ENCODE results near the gene NPTX1.

NPTX1 gene

GRCh38 chr17:80499961-80500665 is 23.7 kb upstream of the NPTX1 start:
- Histone ChIP-seq H3K4me1 (ENCODE audit: control insufficient read depth, insufficient read depth, low read length) (no peaks in the 10 kb centered on the region), H3K9ac (ENCODE audit: low read length) (no peak overlapping the region), H3K9me3 (ENCODE audit: control insufficient read depth, low read length) (no peaks in the 10 kb centered on the region), H3K4me3 (ENCODE audit: low read length) (no peak overlapping the region), H3K36me3 (ENCODE audit: control insufficient read depth, insufficient read depth, low read length) (no peaks in the 10 kb centered on the region), H3K27me3 (ENCODE audit: control insufficient read depth, insufficient read depth, low read length) (peaks cover 27% of the 10 kb centered on the region)

DNA sequence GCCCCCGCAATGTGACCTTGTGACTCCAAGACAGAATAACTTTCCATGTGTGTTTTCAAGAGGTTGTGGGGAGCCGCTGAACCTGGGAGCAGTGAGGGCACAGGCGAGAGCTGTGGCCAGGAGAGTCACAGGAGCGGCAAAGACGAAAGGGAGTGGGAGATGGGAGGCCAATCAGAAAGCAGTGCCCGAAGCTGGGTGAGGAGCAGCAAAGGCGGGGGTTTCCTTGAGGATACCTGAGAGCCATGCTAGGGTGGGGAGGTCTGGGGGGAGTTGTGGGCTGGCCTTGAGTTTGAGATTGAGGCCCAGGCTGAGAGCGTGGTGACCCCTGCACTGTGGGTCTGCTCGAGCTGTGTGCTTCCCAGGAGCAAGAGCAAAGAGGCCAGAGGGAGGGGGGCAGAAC is 23.2 kb upstream of the NPTX1 start:
- Histone ChIP-seq H3K36me3 (ENCODE audit: control insufficient read depth, insufficient read depth, low read length) (no peaks in the 10 kb centered on the region), H3K4me3 (ENCODE audit: low read length) (no peak overlapping the region), H3K9me3 (ENCODE audit: control insufficient read depth, low read length) (no peaks in the 10 kb centered on the region), H3K27me3 (ENCODE audit: control insufficient read depth, insufficient read depth, low read length) (peaks cover 29% of the 10 kb centered on the region), H3K9ac (ENCODE audit: low read length) (no peak overlapping the region), H3K4me1 (ENCODE audit: control insufficient read depth, insufficient read depth, low read length) (no peaks in the 10 kb centered on the region)

- H3K4me3 ChIP-seq (ENCODE audit: low read length): no peak overlapping the region
- H3K27me3 ChIP-seq (ENCODE audit: control insufficient read depth, insufficient read depth, low read length): peaks cover 34% of the 10 kb centered on the region
- H3K9ac ChIP-seq (ENCODE audit: low read length): no peak overlapping the region
- H3K9me3 ChIP-seq (ENCODE audit: control insufficient read depth, low read length): no peaks in the 10 kb centered on the region
- no peaks in the 10 kb centered on the region for H3K36me3 ChIP-seq (ENCODE audit: control insufficient read depth, insufficient read depth, low read length)
- H3K4me1 ChIP-seq (ENCODE audit: control insufficient read depth, insufficient read depth, low read length): no peaks in the 10 kb centered on the region
These were observed 22.6 kb upstream of the NPTX1 start for GRCh38 chr17:80498920-80499410.

GRCh38 chr17:80498242-80498919 is 22.0 kb upstream of the NPTX1 start:
- H3K4me1 ChIP-seq (ENCODE audit: control insufficient read depth, insufficient read depth, low read length): no peaks in the 10 kb centered on the region
- H3K4me3 ChIP-seq (ENCODE audit: low read length): no peak overlapping the region
- H3K9me3 ChIP-seq (ENCODE audit: control insufficient read depth, low read length): no peaks in the 10 kb centered on the region
- peaks cover 40% of the 10 kb centered on the region for H3K27me3 ChIP-seq (ENCODE audit: control insufficient read depth, insufficient read depth, low read length)
- H3K36me3 ChIP-seq (ENCODE audit: control insufficient read depth, insufficient read depth, low read length): no peaks in the 10 kb centered on the region
- no peak overlapping the region for H3K9ac ChIP-seq (ENCODE audit: low read length)

- Histone ChIP-seq H3K27me3 (ENCODE audit: control insufficient read depth, insufficient read depth, low read length) (peaks cover 42% of the 10 kb centered on the region), H3K9ac (ENCODE audit: low read length) (no peak overlapping the region), H3K4me1 (ENCODE audit: control insufficient read depth, insufficient read depth, low read length) (no peaks in the 10 kb centered on the region), H3K36me3 (ENCODE audit: control insufficient read depth, insufficient read depth, low read length) (no peaks in the 10 kb centered on the region), H3K4me3 (ENCODE audit: low read length) (no peak overlapping the region), H3K9me3 (ENCODE audit: control insufficient read depth, low read length) (no peaks in the 10 kb centered on the region)
These were observed 21.4 kb upstream of the NPTX1 start for GRCh38 chr17:80497726-80498241.

DNA sequence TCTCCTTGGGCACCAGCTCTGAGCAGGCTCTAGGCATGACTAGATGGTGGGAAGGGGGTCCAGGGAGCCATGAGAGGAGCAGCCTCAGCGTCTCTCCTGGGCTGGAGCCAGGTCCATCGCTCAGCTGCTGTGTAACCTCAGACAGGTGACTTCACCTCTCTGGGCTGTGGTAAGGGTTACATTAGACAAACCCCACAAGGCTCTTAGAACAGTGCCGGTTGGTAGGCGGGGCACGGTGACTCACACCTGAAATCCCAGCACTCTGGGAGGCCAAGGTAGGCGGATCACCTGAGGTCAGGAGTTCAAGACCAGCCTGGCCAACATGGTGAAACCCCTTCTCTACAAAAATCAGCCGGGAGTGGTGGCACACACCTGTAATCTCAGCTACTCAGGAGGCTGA is 18.1 kb upstream of the NPTX1 start:
- H3K36me3 ChIP-seq (ENCODE audit: control insufficient read depth, insufficient read depth, low read length): no peaks in the 10 kb centered on the region
- no peaks in the 10 kb centered on the region for H3K4me1 ChIP-seq (ENCODE audit: control insufficient read depth, insufficient read depth, low read length)
- no peak overlapping the region for H3K9ac ChIP-seq (ENCODE audit: low read length)
- no peaks in the 10 kb centered on the region for H3K9me3 ChIP-seq (ENCODE audit: control insufficient read depth, low read length)
- H3K27me3 ChIP-seq (ENCODE audit: control insufficient read depth, insufficient read depth, low read length): peaks cover 43% of the 10 kb centered on the region
- no peak overlapping the region for H3K4me3 ChIP-seq (ENCODE audit: low read length)

DNA sequence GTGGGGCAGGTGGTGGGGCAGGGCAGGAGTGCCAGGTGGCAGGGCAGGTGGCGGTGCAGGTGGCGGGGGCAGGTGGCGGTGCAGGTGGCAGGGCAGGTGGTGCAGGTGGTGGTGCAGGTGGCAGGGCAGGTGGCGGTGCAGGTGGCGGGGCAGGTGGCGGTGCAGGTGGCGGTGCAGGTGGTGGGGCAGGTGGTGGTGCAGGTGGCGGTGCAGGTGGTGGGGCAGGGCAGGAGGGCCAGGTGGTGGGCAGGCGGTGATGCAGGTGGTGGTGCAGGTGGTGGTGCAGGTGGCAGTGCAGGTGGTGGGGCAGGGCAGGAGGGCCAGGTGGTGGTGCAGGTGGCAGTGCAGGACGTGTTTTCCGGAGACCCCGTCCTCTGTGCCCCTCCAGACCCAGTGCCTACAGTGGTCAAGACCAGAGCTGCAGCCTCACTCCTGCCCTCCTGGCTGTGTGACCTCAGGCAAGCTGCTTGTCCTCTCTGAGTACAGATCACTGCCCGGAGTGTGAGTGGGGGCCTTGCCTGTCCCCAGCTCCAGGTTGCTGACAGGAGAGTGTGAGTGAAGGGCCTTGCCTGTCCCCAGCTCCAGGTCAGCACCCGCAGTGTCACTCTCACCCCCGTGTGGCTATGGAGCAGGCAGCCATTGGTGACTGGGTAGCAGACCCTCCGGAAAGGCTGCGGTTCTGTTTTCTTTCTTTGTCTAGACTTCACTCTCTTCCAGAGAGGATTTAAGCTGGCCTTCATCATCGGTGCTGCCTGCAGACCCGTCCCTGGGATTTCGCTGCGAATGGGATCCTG is 16.1 kb upstream of the NPTX1 start:
- Histone ChIP-seq H3K27me3 (ENCODE audit: control insufficient read depth, insufficient read depth, low read length) (peaks cover 37% of the 10 kb centered on the region), H3K9me3 (ENCODE audit: control insufficient read depth, low read length) (no peaks in the 10 kb centered on the region), H3K4me3 (ENCODE audit: low read length) (no peak overlapping the region), H3K9ac (ENCODE audit: low read length) (no peak overlapping the region), H3K4me1 (ENCODE audit: control insufficient read depth, insufficient read depth, low read length) (no peaks in the 10 kb centered on the region), H3K36me3 (ENCODE audit: control insufficient read depth, insufficient read depth, low read length) (no peaks in the 10 kb centered on the region)

GRCh38 chr17:80491478-80492342 is 15.3 kb upstream of the NPTX1 start:
- Histone ChIP-seq H3K27me3 (ENCODE audit: control insufficient read depth, insufficient read depth, low read length) (peaks cover 40% of the 10 kb centered on the region), H3K4me1 (ENCODE audit: control insufficient read depth, insufficient read depth, low read length) (no peaks in the 10 kb centered on the region), H3K4me3 (ENCODE audit: low read length) (no peak overlapping the region)

DNA sequence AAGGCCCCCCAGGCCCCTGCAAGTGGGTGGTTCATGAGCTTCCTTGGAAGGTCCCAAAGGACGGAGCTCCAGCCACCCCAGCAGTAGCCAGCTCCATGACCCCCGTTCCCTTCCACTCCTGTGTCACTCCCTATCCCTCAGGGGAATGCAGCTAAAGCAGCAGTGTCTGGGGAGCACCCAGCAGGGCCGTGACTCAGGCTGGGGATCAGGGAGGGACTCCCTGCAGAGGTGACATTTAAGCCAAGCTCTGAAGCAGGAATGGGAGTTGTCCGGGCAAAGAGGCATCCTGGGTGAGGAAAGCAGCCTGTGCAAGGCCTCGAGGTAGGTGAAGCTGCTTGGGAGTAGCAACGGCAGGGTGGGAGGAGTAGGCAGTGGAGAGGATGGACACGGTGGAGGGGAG is 11.1 kb upstream of the NPTX1 start:
- H3K36me3 ChIP-seq (ENCODE audit: control insufficient read depth, insufficient read depth, low read length): no peaks in the 10 kb centered on the region
- no peak overlapping the region for H3K4me3 ChIP-seq (ENCODE audit: low read length)
- H3K9ac ChIP-seq (ENCODE audit: low read length): no peak overlapping the region
- peaks cover 12% of the 10 kb centered on the region for H3K4me1 ChIP-seq (ENCODE audit: control insufficient read depth, insufficient read depth, low read length)
- peaks cover 29% of the 10 kb centered on the region for H3K27me3 ChIP-seq (ENCODE audit: control insufficient read depth, insufficient read depth, low read length)
- H3K9me3 ChIP-seq (ENCODE audit: control insufficient read depth, low read length): no peaks in the 10 kb centered on the region

More at GRCh38 chr17:80491478-80492342, 15.3 kb upstream of the NPTX1 start:
- H3K9ac ChIP-seq (ENCODE audit: low read length): no peak overlapping the region
- no peaks in the 10 kb centered on the region for H3K36me3 ChIP-seq (ENCODE audit: control insufficient read depth, insufficient read depth, low read length)
- no peaks in the 10 kb centered on the region for H3K9me3 ChIP-seq (ENCODE audit: control insufficient read depth, low read length)

- no peaks in the 10 kb centered on the region for H3K36me3 ChIP-seq (ENCODE audit: control insufficient read depth, insufficient read depth, low read length)
- H3K9ac ChIP-seq (ENCODE audit: low read length): no peak overlapping the region
- peaks cover 21% of the 10 kb centered on the region for H3K4me1 ChIP-seq (ENCODE audit: control insufficient read depth, insufficient read depth, low read length)
- H3K4me3 ChIP-seq (ENCODE audit: low read length): no peak overlapping the region
- peaks cover 34% of the 10 kb centered on the region for H3K27me3 ChIP-seq (ENCODE audit: control insufficient read depth, insufficient read depth, low read length)
- no peaks in the 10 kb centered on the region for H3K9me3 ChIP-seq (ENCODE audit: control insufficient read depth, low read length)
These were observed 10.3 kb upstream of the NPTX1 start for GRCh38 chr17:80486692-80487091.

DNA sequence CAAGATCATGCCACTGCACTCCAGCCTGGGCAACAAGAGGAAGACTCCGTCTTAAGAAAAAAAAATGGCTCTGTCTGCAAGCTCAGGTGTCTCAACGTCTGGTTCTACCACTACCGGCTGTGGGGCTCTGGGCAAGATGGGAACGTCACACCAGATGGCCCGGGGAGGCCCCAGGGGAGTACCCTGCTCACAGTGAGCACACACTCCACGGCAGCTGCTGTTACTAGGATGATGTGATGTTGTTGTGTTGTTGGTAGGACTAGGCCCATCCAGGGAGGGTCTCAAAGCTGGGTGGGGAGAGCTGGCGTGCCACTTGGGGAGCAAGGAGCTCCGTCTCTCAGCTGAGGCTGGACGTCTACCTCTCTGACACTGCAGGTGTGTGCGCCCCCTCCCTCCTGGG is 9.4 kb upstream of the NPTX1 start:
- H3K4me1 ChIP-seq (ENCODE audit: control insufficient read depth, insufficient read depth, low read length): peaks cover 29% of the 10 kb centered on the region
- no peaks in the 10 kb centered on the region for H3K9me3 ChIP-seq (ENCODE audit: control insufficient read depth, low read length)
- no peaks in the 10 kb centered on the region for H3K36me3 ChIP-seq (ENCODE audit: control insufficient read depth, insufficient read depth, low read length)
- no peak overlapping the region for H3K4me3 ChIP-seq (ENCODE audit: low read length)
- no peak overlapping the region for H3K9ac ChIP-seq (ENCODE audit: low read length)
- peaks cover 43% of the 10 kb centered on the region for H3K27me3 ChIP-seq (ENCODE audit: control insufficient read depth, insufficient read depth, low read length)
